GM19467 (cell line): Measurements from ENCODE around the gene SFTA2.
"Not testable (repeated sequence)": the region's sequence is repeated elsewhere in the genome, so short reads cannot be mapped to it uniquely, and the experiment has no call there.

Source experiments
- ATAC-seq: cut with Tn5 transposase; IDR thresholded peaks from one replicate; pipeline ENCODE4 v1.9.1; 2021; ENCODE audit warnings: mild to moderate bottlenecking, moderate library complexity; ENCODE audit not compliant: unreplicated experiment

The SFTA2 gene

GRCh38 chr6:30931969-30932645 is at the start of gene SFTA2:
TSS of gene SFTA2 (minus strand) at chr6:30932170. CDS start at chr6:30932096, 74 bp downstream.
- no peak for ATAC-seq

DNA sequence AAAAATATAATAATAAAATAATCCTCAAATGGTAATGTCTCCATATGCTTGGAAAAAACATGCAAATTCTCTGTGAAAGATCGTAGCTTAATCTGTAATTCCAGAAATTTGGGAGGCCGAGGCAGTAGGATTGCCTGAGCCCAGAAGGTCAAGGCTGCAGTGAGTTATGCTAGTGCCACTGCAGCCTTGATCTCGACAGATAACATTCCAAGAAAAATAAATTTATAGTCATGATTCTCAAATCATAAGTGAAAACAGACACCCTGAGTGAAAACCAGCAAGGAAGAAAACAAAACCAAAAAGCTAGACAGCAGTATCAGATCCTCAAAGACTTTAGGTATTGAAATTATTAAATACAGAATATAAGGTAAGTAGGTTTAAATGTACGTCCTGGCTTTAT is 47.7 kb upstream of the SFTA2 start:
- ATAC-seq: no peak

DNA sequence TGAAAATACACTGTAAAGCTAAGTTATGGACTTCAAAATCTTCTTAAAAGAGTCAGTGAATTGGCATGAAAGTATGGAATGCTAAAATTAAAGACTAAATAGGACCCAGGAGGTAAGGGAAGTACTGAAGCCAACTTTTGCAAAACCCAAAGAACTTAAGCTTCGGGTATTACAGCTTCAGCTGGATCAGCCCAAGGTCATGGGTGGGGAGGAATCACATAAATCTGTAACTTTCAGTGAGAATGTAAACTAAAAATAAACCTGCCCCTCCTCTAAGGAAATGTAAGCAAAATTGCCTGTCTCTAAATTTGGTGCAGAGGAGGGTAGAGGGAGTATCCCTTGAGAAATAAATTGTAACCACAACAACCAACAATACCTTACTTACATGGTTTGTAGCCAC is 47.2 kb upstream of the SFTA2 start:
- ATAC-seq: no peak

DNA sequence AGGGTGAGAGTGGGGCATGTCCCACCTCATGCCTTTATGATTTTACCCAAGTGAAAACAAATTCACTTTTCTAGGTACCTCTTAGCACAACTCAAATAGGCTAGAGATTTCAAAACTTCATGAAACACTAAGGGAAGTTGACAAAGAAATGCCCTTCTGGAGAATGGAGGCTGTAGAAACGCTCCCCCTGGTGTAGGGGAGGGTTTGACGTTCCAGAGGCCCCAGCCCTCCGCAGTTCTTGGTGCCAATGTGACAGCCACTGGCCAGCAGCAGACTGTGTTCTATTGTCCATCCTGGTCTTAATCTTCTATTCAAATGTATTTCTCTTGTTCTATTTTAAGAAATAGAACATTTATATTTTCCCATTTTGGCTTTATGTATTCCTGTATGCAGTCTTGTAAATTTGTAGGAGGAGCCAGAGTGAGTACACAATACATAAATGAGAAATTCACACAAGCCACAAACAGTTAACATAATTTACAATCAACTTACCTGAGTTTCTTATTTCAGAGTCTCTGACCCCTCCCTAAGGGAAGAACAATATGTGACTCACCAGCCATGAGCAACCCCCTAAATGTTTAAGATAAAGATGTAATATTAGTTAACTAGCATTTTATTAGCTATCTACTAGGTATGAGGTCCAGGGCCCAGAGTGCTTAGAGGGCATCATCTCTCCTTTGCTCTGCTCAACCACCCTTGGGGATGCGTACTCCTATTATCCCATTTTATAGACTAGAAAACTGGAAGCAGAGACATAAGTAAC is 42.7 kb upstream of the SFTA2 start:
- no peak for ATAC-seq

- ATAC-seq: no peak
Observed at GRCh38 chr6:30972816-30973215, 40.8 kb upstream of the SFTA2 start.

- no peak for ATAC-seq
Observed at GRCh38 chr6:30970946-30971345, 39.0 kb upstream of the SFTA2 start.

GRCh38 chr6:30969171-30969570 is 37.2 kb upstream of the SFTA2 start:
- ATAC-seq: not testable (repeated sequence)

DNA sequence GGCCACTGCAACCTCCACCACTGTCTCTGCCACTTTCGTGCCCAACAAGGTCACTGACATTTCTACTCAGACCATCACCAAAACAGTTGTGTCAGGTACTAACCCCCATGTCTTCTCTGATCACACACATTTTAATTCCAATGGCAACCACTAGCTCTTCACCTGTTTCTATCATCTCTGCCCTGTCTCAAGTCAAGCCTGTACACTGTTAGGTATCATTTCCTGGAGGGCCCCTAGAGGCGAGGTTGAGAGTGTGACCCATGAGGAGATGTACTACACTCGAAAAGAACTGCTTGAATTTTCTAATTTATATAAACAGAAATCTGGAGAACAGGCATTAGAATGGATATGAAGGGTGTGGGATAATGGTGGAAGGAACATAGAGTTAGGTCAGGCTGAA is 34.2 kb upstream of the SFTA2 start:
- ATAC-seq: no peak

- ATAC-seq: no peak
Observed at GRCh38 chr6:30965140-30965601, 33.2 kb upstream of the SFTA2 start.

DNA sequence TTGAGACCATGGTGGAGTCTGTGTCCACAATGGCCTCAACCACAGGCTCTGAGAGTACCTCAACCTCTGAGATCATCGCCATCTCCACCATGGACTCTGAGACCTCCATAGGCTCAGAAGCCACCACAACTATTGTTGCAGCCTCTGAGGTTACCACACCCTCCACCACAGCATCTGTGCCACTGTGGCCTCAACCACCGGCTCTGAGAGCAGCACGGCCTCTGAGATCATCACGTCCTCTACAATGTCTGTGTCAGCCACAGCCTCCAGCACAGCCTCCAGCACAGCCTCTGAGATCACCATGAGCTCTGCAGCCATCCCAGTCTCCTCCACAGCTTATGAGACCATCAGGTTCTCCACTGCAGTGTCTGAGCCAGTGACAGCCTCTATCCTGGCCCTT is 32.1 kb upstream of the SFTA2 start:
- no peak for ATAC-seq

- no peak for ATAC-seq
Observed at GRCh38 chr6:30963641-30964040, 31.7 kb upstream of the SFTA2 start.

- no peak for ATAC-seq
Observed at GRCh38 chr6:30962716-30963115, 30.7 kb upstream of the SFTA2 start.

GRCh38 chr6:30960907-30961673 is 29.1 kb upstream of the SFTA2 start:
- no peak for ATAC-seq

- no peak for ATAC-seq
Observed at GRCh38 chr6:30957716-30958115, 25.7 kb upstream of the SFTA2 start.

GRCh38 chr6:30955367-30956042 is 23.5 kb upstream of the SFTA2 start:
- no peak for ATAC-seq

GRCh38 chr6:30954631-30955366 is 22.8 kb upstream of the SFTA2 start:
- no peak for ATAC-seq

DNA sequence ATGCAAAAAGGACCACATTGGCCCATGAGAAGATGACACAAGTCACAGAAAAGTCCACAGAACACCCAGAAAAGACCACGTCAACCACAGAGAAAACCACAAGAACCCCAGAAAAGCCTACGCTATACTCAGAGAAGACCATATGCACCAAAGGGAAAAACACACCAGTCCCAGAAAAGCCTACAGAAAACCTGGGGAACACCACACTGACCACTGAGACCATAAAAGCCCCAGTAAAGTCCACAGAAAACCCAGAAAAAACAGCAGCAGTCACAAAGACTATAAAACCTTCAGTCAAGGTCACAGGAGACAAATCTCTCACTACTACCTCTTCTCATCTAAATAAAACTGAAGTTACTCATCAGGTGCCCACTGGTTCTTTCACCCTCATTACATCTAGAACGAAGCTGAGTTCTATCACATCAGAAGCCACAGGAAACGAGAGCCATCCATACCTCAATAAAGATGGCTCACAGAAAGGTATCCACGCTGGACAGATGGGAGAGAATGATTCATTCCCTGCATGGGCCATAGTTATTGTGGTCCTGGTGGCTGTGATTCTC is 20.0 kb upstream of the SFTA2 start:
- ATAC-seq: no peak

GRCh38 chr6:30948811-30949210 is 16.8 kb upstream of the SFTA2 start:
- no peak for ATAC-seq

DNA sequence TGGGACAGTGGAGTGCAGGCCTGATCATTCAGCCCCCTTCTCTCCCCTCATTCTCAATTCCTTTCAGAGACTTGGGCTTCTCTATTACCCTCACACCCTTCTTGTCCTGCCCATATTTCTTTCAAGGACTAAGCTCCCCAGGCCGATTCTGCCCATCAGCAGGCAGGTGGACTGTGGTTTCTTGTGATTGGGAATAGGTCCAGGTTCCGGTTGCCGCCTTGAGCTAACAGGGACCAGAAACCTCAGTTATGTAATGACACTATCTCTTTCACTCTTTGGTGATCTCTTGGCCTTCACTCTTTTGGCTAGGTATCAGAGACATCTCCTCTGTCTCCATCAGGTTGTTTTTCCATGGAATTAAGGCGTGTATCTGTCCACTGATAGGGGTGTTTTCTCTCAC is 15.3 kb upstream of the SFTA2 start:
- ATAC-seq: no peak

DNA sequence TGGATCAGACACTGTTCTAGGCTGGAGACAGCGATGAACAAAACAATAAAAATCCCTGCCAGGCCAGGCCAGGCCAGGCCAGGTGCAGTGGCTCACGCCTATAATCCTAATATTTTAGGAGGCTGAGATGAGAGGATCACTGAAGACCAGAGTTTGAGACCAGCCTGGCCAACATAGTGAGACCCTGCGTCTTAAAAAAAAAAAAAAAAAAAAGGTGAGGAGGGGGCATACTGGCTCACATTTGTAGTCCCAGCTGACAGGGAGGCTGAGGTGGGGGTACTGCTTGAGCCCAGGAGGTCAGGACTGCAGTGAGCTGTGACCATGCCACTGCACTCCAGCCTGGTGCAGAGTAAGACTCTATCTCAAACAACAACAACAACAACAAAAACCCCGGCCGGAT is 13.3 kb upstream of the SFTA2 start:
- no peak for ATAC-seq
